ENCODE results near the gene GPR21. TPM values are rescaled to one million over a fixed set of nuclear protein-coding genes. Genes with fewer than 3 reads are reported as not detected.

GPR21 gene
- total RNA-seq, 1 experiment from 2014 or later: 1.1 TPM

DNA sequence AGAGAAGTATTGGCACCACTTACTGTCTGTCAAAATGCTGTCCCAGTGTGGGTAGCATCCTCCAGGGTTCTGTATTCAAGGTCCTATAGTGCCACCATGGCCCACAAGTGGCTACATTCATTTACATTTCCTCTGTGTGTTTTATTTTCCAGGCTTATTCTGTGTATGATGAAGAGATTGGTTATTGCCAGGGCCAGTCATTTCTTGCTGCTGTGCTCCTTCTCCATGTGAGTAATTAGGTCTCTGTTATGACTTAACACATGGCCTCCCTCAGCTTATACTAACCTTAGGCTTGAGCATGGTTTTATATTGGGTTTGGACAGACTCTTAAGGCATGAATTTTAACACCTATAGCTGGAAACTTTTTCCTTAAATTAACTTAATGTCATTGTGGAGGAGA is 36.7 kb downstream of the GPR21 start:
- CTCF ChIA-PET: no interaction called here
- H2AFZ ChIP-seq (ENCODE audit: low read depth, low read length, poor library complexity, severe bottlenecking): no peak overlapping the region
- no peaks in the 10 kb centered on the region for H4K20me1 ChIP-seq (ENCODE audit: insufficient read depth)
- POLR2A ChIA-PET: no interaction called here
- H3K9ac ChIP-seq (ENCODE audit: low read length): no peak overlapping the region
- H3K27me3 ChIP-seq (ENCODE audit: insufficient read depth, low read length): no peaks in the 10 kb centered on the region
- no TSS peak for BruUV-seq (replicated peaks)
- no peaks in the 10 kb centered on the region for H3K9me2 ChIP-seq (ENCODE audit: insufficient read depth)
- intact Hi-C loops (cut with micrococcal nuclease): no loop called here
- no peak for DNase-seq (ENCODE audit: low read depth, low spot score)
- no peak overlapping the region for H3K4me2 ChIP-seq (ENCODE audit: low read length)
- no peaks in the 10 kb centered on the region for H3K79me2 ChIP-seq (ENCODE audit: insufficient read depth, low read length)
- no peak for ATAC-seq
- no peak overlapping the region for H3K4me3 ChIP-seq (replicated peaks in 1 of 2; ENCODE audit: low read depth in 1 of 2, low read length in 2 of 2)
- H3K27ac ChIP-seq (ENCODE audit: low read depth, low read length): no peak overlapping the region
- RAD21 ChIA-PET (ENCODE audit: low non-redundant PET in 1 of 2, low total read pairs in 2 of 2, uncharacterized antibody in 2 of 2, unreplicated experiment in 2 of 2): no interaction called here
- H3K4me1 ChIP-seq (ENCODE audit: control insufficient read depth in 1 of 2, insufficient read depth in 2 of 2, low read length in 2 of 2): no peaks in the 10 kb centered on the region
- no peaks in the 10 kb centered on the region for H3K9me3 ChIP-seq (ENCODE audit: control insufficient read depth in 1 of 2, insufficient read depth in 1 of 2, low read depth in 1 of 2, low read length in 2 of 2)
- TF ChIP-seq EGR1 (IDR thresholded peaks at IDR 0.05; ENCODE audit: low read depth) (no peak), ZNF274 (IDR thresholded peaks at IDR 0.05; ENCODE audit: low read depth, low read length) (no peak), CBX3 (IDR thresholded peaks at IDR 0.05; ENCODE audit: low read depth) (no peak), POLR2AphosphoS5 (IDR thresholded peaks at IDR 0.05; ENCODE audit: low read depth, low read length) (no peak), YY1 (IDR thresholded peaks at IDR 0.05; ENCODE audit: extremely low read depth, insufficient replicate concordance, low read depth, low read length) (no peak), CTCF (IDR thresholded peaks at IDR 0.05 in 2 of 3, conservative IDR thresholded peaks at IDR 0.05 in 1 of 3; ENCODE audit: borderline replicate concordance in 1 of 3, insufficient read depth in 1 of 3, low read depth in 2 of 3, low read length in 2 of 3) (no peak), REST (IDR thresholded peaks at IDR 0.05; ENCODE audit: low read depth) (no peak), SP1 (IDR thresholded peaks at IDR 0.05; ENCODE audit: low read depth) (no peak), EZH2phosphoT487 (IDR thresholded peaks at IDR 0.05; ENCODE audit: borderline replicate concordance) (no peak), MAX (IDR thresholded peaks at IDR 0.05) (no peak), POLR2A (IDR thresholded peaks at IDR 0.05; ENCODE audit: borderline replicate concordance, extremely low read depth, insufficient read depth, insufficient read length) (no peak), ELF1 (IDR thresholded peaks at IDR 0.05; ENCODE audit: borderline replicate concordance, low read depth) (no peak), CEBPB (IDR thresholded peaks at IDR 0.05; ENCODE audit: low read depth) (no peak), ZFX (IDR thresholded peaks at IDR 0.05) (no peak), JUND (IDR thresholded peaks at IDR 0.05) (no peak), FOSL1 (IDR thresholded peaks at IDR 0.05; ENCODE audit: low read depth) (no peak), ZBTB33 (IDR thresholded peaks at IDR 0.05; ENCODE audit: extremely low read depth, insufficient replicate concordance, low read length) (no peak), SRF (IDR thresholded peaks at IDR 0.05; ENCODE audit: low read depth) (no peak), RAD21 (IDR thresholded peaks at IDR 0.05; ENCODE audit: low read depth) (no peak)
- H3K36me3 ChIP-seq (ENCODE audit: control insufficient read depth in 1 of 2, insufficient read depth in 2 of 2, low read length in 2 of 2): peaks cover 8 to 14% of the 10 kb centered on the region in 2 experiments; a peak in 3 of 4 replicates

All from HCT116 (cell line).